ENCODE results near the gene PAPOLB. TPM values are rescaled to one million over a fixed set of nuclear protein-coding genes. Genes with fewer than 3 reads are reported as not detected.

Gene PAPOLB
- total RNA-seq, 4 donors from 2014 or later, result 0.22 to 1.4 (median 0.37) TPM

- intact Hi-C loops (cut with DNase I), result no loop called here
- H3K4me3 ChIP-seq (replicated peaks in 1 of 3), result no peak overlapping the region
- no peak for TF ChIP-seq POLR2A (IDR thresholded peaks at IDR 0.05)
- no peak for TF ChIP-seq CTCF (IDR thresholded peaks at IDR 0.05)
- 95% methylated on average over 21 to 26 of the region's 28 CpGs for WGBS, 2 donors
- no peak for DNase-seq
- no peaks in the 10 kb centered on the region for H3K27me3 ChIP-seq
- no peak overlapping the region for H3K27ac ChIP-seq
- H3K4me1 ChIP-seq, result no peaks in the 10 kb centered on the region
- H3K9me3 ChIP-seq, result no peaks in the 10 kb centered on the region
- no peaks in the 10 kb centered on the region for H3K36me3 ChIP-seq
Observed at GRCh38 chr7:4835398-4836205, 26.2 kb downstream of the PAPOLB start.

GRCh38 chr7:4834601-4835397, 27.0 kb downstream of the PAPOLB start:
- no peaks in the 10 kb centered on the region for H3K27me3 ChIP-seq
- TF ChIP-seq CTCF (IDR thresholded peaks at IDR 0.05), result no peak
- no peak for TF ChIP-seq POLR2A (IDR thresholded peaks at IDR 0.05)
- H3K27ac ChIP-seq, result no peak overlapping the region
- H3K4me3 ChIP-seq (replicated peaks in 1 of 3), result no peak overlapping the region
- DNase-seq, result no peak
- WGBS, 2 donors, result 92 to 97% methylated on average over 27 to 30 of the region's 60 CpGs
- no peaks in the 10 kb centered on the region for H3K9me3 ChIP-seq
- intact Hi-C loops (cut with DNase I), result loop anchor here (5.0 kb wide), 1 partner anchor 253 kb away; no protein-coding TSS in a partner anchor
- H3K36me3 ChIP-seq, result no peaks in the 10 kb centered on the region
- no peaks in the 10 kb centered on the region for H3K4me1 ChIP-seq

DNA sequence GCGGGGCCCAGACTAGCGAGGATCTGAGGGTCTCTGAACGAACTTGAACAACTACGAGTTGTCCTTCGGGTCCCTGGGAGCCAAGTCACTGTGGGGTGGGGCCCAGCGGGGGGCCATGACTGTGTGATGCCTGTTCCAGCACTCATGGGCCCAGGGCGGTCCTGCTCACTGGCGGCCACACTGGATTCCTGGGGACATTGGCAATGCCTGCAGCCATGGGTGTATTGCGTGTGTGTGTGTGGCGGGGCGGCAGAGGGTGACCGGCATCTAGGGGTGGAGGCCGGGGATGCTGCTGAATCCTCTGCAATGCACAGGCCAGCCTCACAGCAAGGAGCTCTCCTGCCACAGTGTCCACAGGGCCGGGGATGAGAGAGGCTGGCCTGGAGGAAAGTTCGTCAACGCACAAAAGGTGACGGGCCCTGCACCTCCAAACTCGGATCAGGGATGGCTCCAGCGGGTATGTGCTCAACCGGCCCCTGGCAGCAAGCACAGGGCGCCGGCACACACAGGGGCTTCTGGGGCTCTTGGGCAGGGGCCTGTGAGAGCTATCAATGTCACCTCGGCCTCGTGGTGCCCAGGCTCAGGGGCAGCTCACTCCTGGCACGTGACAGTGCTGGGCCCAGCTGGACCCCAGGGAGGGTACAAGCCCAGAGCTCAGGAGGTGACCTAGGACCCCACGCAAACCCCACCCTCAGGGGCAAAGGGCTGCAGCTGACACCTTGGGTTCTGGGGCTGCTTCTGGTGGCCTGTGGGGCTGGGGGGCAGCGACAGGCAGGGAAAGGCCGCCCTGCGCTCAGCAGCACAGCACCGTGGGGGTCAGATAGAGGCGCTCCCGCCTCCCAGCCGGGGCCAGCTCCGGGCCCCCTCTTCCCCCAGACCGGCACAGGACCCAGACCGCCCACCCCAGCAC, 27.9 kb downstream of the PAPOLB start:
- intact Hi-C loops (cut with DNase I), result loop anchor here (5.0 kb wide), 1 partner anchor 253 kb away; no protein-coding TSS in a partner anchor
- WGBS, 2 donors, result 91 to 96% methylated on average over 13 to 22 of the region's 36 CpGs
- DNase-seq, result no peak

GRCh38 chr7:4833176-4833575, 28.7 kb downstream of the PAPOLB start:
- intact Hi-C loops (cut with DNase I), result loop anchor here (5.0 kb wide), 1 partner anchor 254 kb away; no protein-coding TSS in a partner anchor
- Histone ChIP-seq H3K27me3 (no peaks in the 10 kb centered on the region), H3K27ac (no peak overlapping the region), H3K4me3 (replicated peaks in 1 of 3) (no peak overlapping the region), H3K9me3 (no peaks in the 10 kb centered on the region), H3K36me3 (no peaks in the 10 kb centered on the region), H3K4me1 (no peaks in the 10 kb centered on the region)
- 90 to 91% methylated on average over 16 to 17 of the region's 17 CpGs for WGBS, 2 donors
- DNase-seq, result no peak
- no peak for TF ChIP-seq POLR2A (IDR thresholded peaks at IDR 0.05)
- TF ChIP-seq CTCF (IDR thresholded peaks at IDR 0.05), result no peak

More for the DNA sequence above, 27.9 kb downstream of the PAPOLB start:
- Histone ChIP-seq H3K36me3 (no peaks in the 10 kb centered on the region), H3K4me1 (no peaks in the 10 kb centered on the region), H3K27ac (no peak overlapping the region), H3K9me3 (no peaks in the 10 kb centered on the region), H3K4me3 (replicated peaks in 1 of 3) (no peak overlapping the region), H3K27me3 (no peaks in the 10 kb centered on the region)
- TF ChIP-seq CTCF (IDR thresholded peaks at IDR 0.05) (no peak), POLR2A (IDR thresholded peaks at IDR 0.05) (no peak)
